GM06990 (cell line): ENCODE data around the gene SLC2A4.

Experiments used
- DNase-seq: peaks from one replicate; pipeline ENCODE4 v3.0.0-alpha.2; 2011; ENCODE audit not compliant: insufficient read length; ENCODE audit errors: extremely low read depth
- H3K27me3 ChIP-seq: replicated peaks from 2 replicates; pipeline ENCODE4 v1.6.0; 2011; ENCODE audit warnings: low read length; ENCODE audit not compliant: control insufficient read depth, insufficient read depth
- H3K36me3 ChIP-seq: 2 replicates; pipeline ENCODE4 v1.5.1; 2011; ENCODE audit warnings: low read length; ENCODE audit not compliant: control insufficient read depth, insufficient read depth
- H3K4me3 ChIP-seq: replicated peaks from 2 replicates; pipeline ENCODE4 v1.5.1; 2011; ENCODE audit warnings: low read depth, mild to moderate bottlenecking, control low read depth, low read length
- CTCF ChIP-seq: IDR thresholded peaks from 2 replicates; pipeline ENCODE4 v1.5.1; 2011; ENCODE audit warnings: low read length, control low read depth, mild to moderate bottlenecking, inconsistent platforms; ENCODE audit not compliant: insufficient read depth, poor library complexity, severe bottlenecking

SLC2A4 gene

GRCh38 chr17:7296189-7296861, 14.8 kb downstream of the SLC2A4 start:
- DNase-seq: peak; percentile 84
- Histone ChIP-seq H3K4me3 (no peak overlapping the region), H3K36me3 (no peaks in the 10 kb centered on the region), H3K27me3 (peaks cover 2% of the 10 kb centered on the region; the same call in 1 of the 2 replicates)
- peak; percentile 78 for TF ChIP-seq CTCF

GRCh38 chr17:7304179-7304578, 22.7 kb downstream of the SLC2A4 start:
- Histone ChIP-seq H3K36me3 (no peaks in the 10 kb centered on the region), H3K27me3 (no peaks in the 10 kb centered on the region), H3K4me3 (no peak overlapping the region)
- no peak for TF ChIP-seq CTCF
- DNase-seq: no peak

GRCh38 chr17:7306911-7307685, 25.6 kb downstream of the SLC2A4 start, which contains the start of gene EIF5A:
EIF5A (plus strand) TSS chr17:7307628; CDS start chr17:7309636, 2,008 bp downstream.
- peaks cover 20% of the 10 kb centered on the region for H3K36me3 ChIP-seq
- peak; percentile 98 for DNase-seq
- H3K27me3 ChIP-seq: no peaks in the 10 kb centered on the region
- TF ChIP-seq CTCF: no peak
- H3K4me3 ChIP-seq: peak within 1 kb of the TSS; percentile 96

- peak; percentile 76 for DNase-seq
These were observed 26.4 kb downstream of the SLC2A4 start for GRCh38 chr17:7307686-7308624.

More at GRCh38 chr17:7307686-7308624, 26.4 kb downstream of the SLC2A4 start:
- no peaks in the 10 kb centered on the region for H3K27me3 ChIP-seq
- peaks cover 27% of the 10 kb centered on the region for H3K36me3 ChIP-seq
- no peak for TF ChIP-seq CTCF
- peak overlapping the region; percentile 96 for H3K4me3 ChIP-seq
